SK-N-SH (cell line): ENCODE data around the gene PLXNA4. TPM values are rescaled to one million over a fixed set of nuclear protein-coding genes. Genes with fewer than 3 reads are reported as not detected.

Experiments
- CTCF ChIA-PET: fragments of 300-600, 350-600 bp; formaldehyde crosslinking; extraction: SDS; loops from one replicate; lab custom pipeline; 2021; lab: Yijun Ruan, JAX
- POLR2A ChIA-PET: fragments of 350-600 bp; sonication (Branson Sonifier 250); formaldehyde crosslinking; extraction: SDS; loops from one replicate; lab custom pipeline; 2020; ENCODE audit warnings: antibody characterized with exemption, inconsistent platforms; lab: Yijun Ruan, JAX
- DNase-seq: peaks from one replicate; pipeline ENCODE4 v3.0.0; 2012
- H2AFZ ChIP-seq: fragments of 200-600 bp; sonication (generic); 2 replicates; pipeline ENCODE4 v1.8.1; 2016; ENCODE audit warnings: antibody characterized with exemption, mild to moderate bottlenecking, low read depth
- H3F3A ChIP-seq: fragments of 200-600 bp; sonication (generic); replicated peaks from 2 replicates; pipeline ENCODE3; 2016; ENCODE audit warnings: antibody characterized with exemption, mild to moderate bottlenecking; ENCODE audit not compliant: insufficient read depth
- H3K27ac ChIP-seq, 2 experiments: fragments of 200-500 bp in 1 of 2; fragments of 200-600 bp in 1 of 2; sonication (Bioruptor generic) in 1 of 2; sonication (generic), shearing (Covaris generic) in 1 of 2; 2 replicates each; pipeline versions ENCODE4 v1.5.1 to v1.6.1; 2014 to 2016; ENCODE audit warnings: low read depth in 2 of 2, inconsistent platforms in 1 of 2, low read length in 1 of 2, mild to moderate bottlenecking in 1 of 2, mixed read lengths in 1 of 2
- H3K27me3 ChIP-seq: fragments of 200-600 bp; sonication (generic), shearing (Covaris generic); 2 replicates; pipeline ENCODE4 v1.6.1; 2016; ENCODE audit warnings: mixed run types; ENCODE audit not compliant: insufficient read depth
- H3K36me3 ChIP-seq, 2 experiments: fragments of 200-500 bp in 1 of 2; fragments of 200-600 bp in 1 of 2; sonication (Bioruptor generic) in 1 of 2; sonication (generic) in 1 of 2; replicated peaks in 1 of 2; 2 replicates each; pipeline versions ENCODE3 to v1.5.1; 2014 to 2016; ENCODE audit warnings: low read length in 1 of 2, mild to moderate bottlenecking in 1 of 2; ENCODE audit not compliant: insufficient read depth in 2 of 2, control insufficient read depth in 1 of 2
- H3K4me1 ChIP-seq, 2 experiments: fragments of 200-500 bp in 1 of 2; fragments of 200-600 bp in 1 of 2; sonication (Bioruptor generic) in 1 of 2; sonication (generic), shearing (Covaris generic) in 1 of 2; 2 replicates each; pipeline versions ENCODE4 v1.5.1 to v1.6.1; 2014 to 2016; ENCODE audit warnings: low read depth in 1 of 2, low read length in 1 of 2, mixed run types in 1 of 2; ENCODE audit not compliant: insufficient read depth in 2 of 2, control insufficient read depth in 1 of 2
- H3K4me2 ChIP-seq: fragments of 200-600 bp; sonication (generic), shearing (Covaris generic); 2 replicates; pipeline ENCODE4 v1.6.1; 2017; ENCODE audit warnings: mixed run types
- H3K4me3 ChIP-seq, 2 experiments: fragments of 200-500 bp in 1 of 2; fragments of 200-600 bp in 1 of 2; sonication (Bioruptor generic) in 1 of 2; sonication (generic), shearing (Covaris generic) in 1 of 2; 2 replicates each; pipeline versions ENCODE4 v1.5.1 to v1.8.1; 2014 to 2016; ENCODE audit warnings: low read depth in 2 of 2, inconsistent platforms in 1 of 2, low read length in 1 of 2, mild to moderate bottlenecking in 1 of 2, mixed read lengths in 1 of 2, moderate library complexity in 1 of 2
- H3K79me2 ChIP-seq: fragments of 200-600 bp; sonication (generic); 2 replicates; pipeline ENCODE4 v1.8.1; 2017; ENCODE audit warnings: mild to moderate bottlenecking; ENCODE audit not compliant: insufficient read depth
- H3K9ac ChIP-seq: fragments of 200-600 bp; sonication (generic); 2 replicates; pipeline ENCODE4 v1.6.1; 2017; ENCODE audit warnings: mixed run types
- H3K9me2 ChIP-seq: fragments of 200-600 bp; sonication (generic); 2 replicates; pipeline ENCODE4 v1.6.1; 2017; ENCODE audit warnings: mixed run types
- H3K9me3 ChIP-seq: fragments of 200-600 bp; sonication (generic); 2 replicates; pipeline ENCODE4 v1.6.1; 2017; ENCODE audit warnings: mixed run types, mild to moderate bottlenecking, moderate library complexity
- H4K20me1 ChIP-seq: fragments of 200-600 bp; sonication (generic); 2 replicates; pipeline ENCODE4 v1.6.1; 2017; ENCODE audit warnings: mild to moderate bottlenecking, mixed run types; ENCODE audit not compliant: insufficient read depth
- EP300 ChIP-seq, 2 experiments: IDR thresholded peaks; 2 replicates each; pipeline versions ENCODE4 v1.4.0 to v1.6.1; 2012; ENCODE audit warnings: borderline replicate concordance in 1 of 2, low read depth in 1 of 2, low read length in 1 of 2
- NFIC ChIP-seq: IDR thresholded peaks from 2 replicates; pipeline ENCODE4 v1.4.0; 2012; ENCODE audit warnings: borderline replicate concordance
- RAD21 ChIP-seq: IDR thresholded peaks from 2 replicates; pipeline ENCODE4 v1.6.1; 2012; ENCODE audit warnings: mild to moderate bottlenecking, low read length
- RCOR1 ChIP-seq: fragments of 150-350 bp; IDR thresholded peaks from 2 replicates; pipeline ENCODE4 v1.6.1; 2017; ENCODE audit warnings: antibody characterized with exemption, low read length
- REST ChIP-seq: IDR thresholded peaks from 2 replicates; pipeline ENCODE4 v1.6.1; 2012; ENCODE audit warnings: mild to moderate bottlenecking, low read depth, low read length, moderate library complexity
- SIN3A ChIP-seq: IDR thresholded peaks from 2 replicates; pipeline ENCODE4 v1.6.1; 2012; ENCODE audit warnings: low read depth, mild to moderate bottlenecking, low read length, moderate library complexity, borderline replicate concordance
- WGBS: methylation state at CpG from one replicate; pipeline ENCODE4 v1.1.6; 2017; ENCODE audit warnings: low lambda C conversion rate; 5-methylcytosine and 5-hydroxymethylcytosine counted together
- polyA plus RNA-seq, 3 experiments: library from polyadenylated mRNA; depleted of rRNA; stranded (reverse); fragments of >200 nt; gene quantifications; 2 replicates each; pipeline ENCODE4 v1.2.3, GENCODE V29; 2012
- TF ChIP-seq, protein P1 (sequence below): IDR thresholded peaks from 2 replicates; pipeline ENCODE4 v1.4.0; 2012; ENCODE audit warnings: low read depth, borderline replicate concordance
- TF ChIP-seq, protein P2 (sequence below): fragments of 150-350 bp; IDR thresholded peaks from 2 replicates; pipeline ENCODE4 v1.6.1; 2017; ENCODE audit warnings: antibody characterized with exemption, low read length, low read depth, borderline replicate concordance

The PLXNA4 gene
- polyA plus RNA-seq, 1 of the 3 experiments (the other 2 are of a cell fraction) = 2.4 TPM

DNA sequence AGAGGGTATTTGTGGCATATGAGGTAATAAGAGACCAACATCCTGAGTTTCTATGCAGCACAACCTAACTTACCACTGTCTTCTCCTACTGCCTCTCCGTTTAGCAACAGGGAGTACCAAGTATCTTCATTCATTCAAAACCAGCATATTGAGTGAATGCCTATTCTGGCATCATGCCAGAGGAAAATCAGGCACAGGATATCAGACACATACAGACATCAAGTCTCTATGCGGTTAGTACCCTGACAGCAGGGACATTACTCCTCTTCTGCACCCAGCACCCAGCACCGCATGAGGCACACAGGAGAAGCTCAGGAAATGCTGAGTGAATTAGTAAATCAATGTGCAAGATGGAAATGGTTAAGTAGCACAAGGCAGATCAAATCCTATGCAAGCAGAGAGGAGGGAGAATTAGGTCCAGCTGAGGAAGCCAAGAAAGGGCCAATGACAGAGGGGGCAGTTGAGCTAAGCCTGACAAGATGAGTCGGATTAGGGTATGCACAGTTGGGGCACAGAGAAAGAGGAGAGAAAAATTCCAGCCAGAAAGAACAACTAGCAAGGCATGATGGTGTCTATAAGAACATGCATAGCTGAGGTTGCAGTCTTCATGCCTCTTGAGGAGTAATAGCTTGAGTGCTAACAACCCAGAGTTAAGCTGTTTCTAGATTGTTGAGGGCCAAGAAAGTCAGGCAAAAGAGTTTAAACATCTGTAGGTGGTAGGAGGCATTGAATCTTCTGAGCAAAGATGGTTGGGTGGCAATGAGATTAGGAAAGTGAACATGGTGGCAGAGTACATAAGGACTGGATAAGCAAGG lies 146.0 kb downstream of the PLXNA4 start:
- Histone ChIP-seq H2AFZ (no peak overlapping the region; the same call in 1 of the 2 replicates), H3K79me2 (no peaks in the 10 kb centered on the region), H3K9me3 (no peaks in the 10 kb centered on the region), H3K9ac (no peak overlapping the region), H3K4me1 (peaks cover 15 to 44% of the 10 kb centered on the region in 2 experiments), H3K27ac (peak overlapping the region in 1 of 2 experiments; percentile 46; a peak in 1 of 4 replicates), H3K36me3 (no peaks in the 10 kb centered on the region), H4K20me1 (no peaks in the 10 kb centered on the region), H3K9me2 (no peaks in the 10 kb centered on the region), H3K27me3 (no peaks in the 10 kb centered on the region), H3F3A (peaks cover 4% of the 10 kb centered on the region), H3K4me2 (peak overlapping the region; percentile 55), H3K4me3 (no peak overlapping the region)
- TF ChIP-seq RAD21 (no peak), NFIC (peak; percentile 81)
- ChIA-PET POLR2A (no interaction called here), CTCF (interaction anchor here (0.6 to 2.2 kb wide), 5 partner anchors 11 to 150 kb away, joined by 4 to 7 read pairs (median 6); no protein-coding TSS in a partner anchor)
- DNase-seq = peak; percentile 42
- 73% methylated on average over 4 of the region's 4 CpGs for WGBS

GRCh38 chr7:132429181-132429580 lies 147.1 kb downstream of the PLXNA4 start:
- H3K79me2 ChIP-seq = no peaks in the 10 kb centered on the region
- DNase-seq = no peak
- H4K20me1 ChIP-seq = no peaks in the 10 kb centered on the region
- H3K4me3 ChIP-seq = no peak overlapping the region
- ChIA-PET CTCF (interaction anchor here (2.0 kb wide), 1 partner anchor 111 kb away, joined by 6 read pairs; no protein-coding TSS in a partner anchor), POLR2A (no interaction called here)
- H3F3A ChIP-seq = peaks cover 4% of the 10 kb centered on the region
- H3K9me2 ChIP-seq = no peaks in the 10 kb centered on the region
- no peaks in the 10 kb centered on the region for H3K36me3 ChIP-seq
- WGBS = 71% methylated on average over 1 of the region's 1 CpG
- no peaks in the 10 kb centered on the region for H3K9me3 ChIP-seq
- no peak overlapping the region for H3K4me2 ChIP-seq
- TF ChIP-seq, protein P1, sequence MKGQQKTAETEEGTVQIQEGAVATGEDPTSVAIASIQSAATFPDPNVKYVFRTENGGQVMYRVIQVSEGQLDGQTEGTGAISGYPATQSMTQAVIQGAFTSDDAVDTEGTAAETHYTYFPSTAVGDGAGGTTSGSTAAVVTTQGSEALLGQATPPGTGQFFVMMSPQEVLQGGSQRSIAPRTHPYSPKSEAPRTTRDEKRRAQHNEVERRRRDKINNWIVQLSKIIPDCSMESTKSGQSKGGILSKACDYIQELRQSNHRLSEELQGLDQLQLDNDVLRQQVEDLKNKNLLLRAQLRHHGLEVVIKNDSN = no peak
- no peak for TF ChIP-seq SIN3A
- TF ChIP-seq RCOR1 = no peak
- no peak for TF ChIP-seq REST
- TF ChIP-seq, protein P2, sequence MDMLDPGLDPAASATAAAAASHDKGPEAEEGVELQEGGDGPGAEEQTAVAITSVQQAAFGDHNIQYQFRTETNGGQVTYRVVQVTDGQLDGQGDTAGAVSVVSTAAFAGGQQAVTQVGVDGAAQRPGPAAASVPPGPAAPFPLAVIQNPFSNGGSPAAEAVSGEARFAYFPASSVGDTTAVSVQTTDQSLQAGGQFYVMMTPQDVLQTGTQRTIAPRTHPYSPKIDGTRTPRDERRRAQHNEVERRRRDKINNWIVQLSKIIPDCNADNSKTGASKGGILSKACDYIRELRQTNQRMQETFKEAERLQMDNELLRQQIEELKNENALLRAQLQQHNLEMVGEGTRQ = no peak
- no peak for TF ChIP-seq RAD21
- no peak for TF ChIP-seq EP300 (IDR thresholded peaks at IDR 0.05; ENCODE audit: borderline replicate concordance in 1 of 2, low read depth in 1 of 2, low read length in 1 of 2)
- peaks cover 15 to 41% of the 10 kb centered on the region in 2 experiments for H3K4me1 ChIP-seq
- no peak overlapping the region for H2AFZ ChIP-seq
- H3K27me3 ChIP-seq = no peaks in the 10 kb centered on the region
- H3K9ac ChIP-seq = no peak overlapping the region
- H3K27ac ChIP-seq = no peak overlapping the region
